Upper lobe of left lung (tissue), 4 donors: ENCODE data around the gene SRPK2.
"Not testable (repeated sequence)": the region's sequence is repeated elsewhere in the genome, so short reads cannot be mapped to it uniquely, and the experiment has no call there.

ENCODE experiments used
- EP300 ChIP-seq, 4 donors: sonication (generic); formaldehyde crosslinking; IDR thresholded peaks; one replicate each; pipeline ENCODE4 v1.5.1; 2017; ENCODE audit warnings: antibody characterized with exemption in 4 of 4, control low read depth in 2 of 4
- TF ChIP-seq, protein P1 (sequence below), 6 experiments: fragments of 450-650 bp in 4 of 6; fragments of 200-600 bp in 2 of 6; sonication (generic) in 2 of 6; IDR thresholded peaks; one replicate each; pipeline ENCODE4 v1.5.1; 2016 to 2019; ENCODE audit warnings: antibody characterized with exemption in 6 of 6

- TF ChIP-seq, protein P1, sequence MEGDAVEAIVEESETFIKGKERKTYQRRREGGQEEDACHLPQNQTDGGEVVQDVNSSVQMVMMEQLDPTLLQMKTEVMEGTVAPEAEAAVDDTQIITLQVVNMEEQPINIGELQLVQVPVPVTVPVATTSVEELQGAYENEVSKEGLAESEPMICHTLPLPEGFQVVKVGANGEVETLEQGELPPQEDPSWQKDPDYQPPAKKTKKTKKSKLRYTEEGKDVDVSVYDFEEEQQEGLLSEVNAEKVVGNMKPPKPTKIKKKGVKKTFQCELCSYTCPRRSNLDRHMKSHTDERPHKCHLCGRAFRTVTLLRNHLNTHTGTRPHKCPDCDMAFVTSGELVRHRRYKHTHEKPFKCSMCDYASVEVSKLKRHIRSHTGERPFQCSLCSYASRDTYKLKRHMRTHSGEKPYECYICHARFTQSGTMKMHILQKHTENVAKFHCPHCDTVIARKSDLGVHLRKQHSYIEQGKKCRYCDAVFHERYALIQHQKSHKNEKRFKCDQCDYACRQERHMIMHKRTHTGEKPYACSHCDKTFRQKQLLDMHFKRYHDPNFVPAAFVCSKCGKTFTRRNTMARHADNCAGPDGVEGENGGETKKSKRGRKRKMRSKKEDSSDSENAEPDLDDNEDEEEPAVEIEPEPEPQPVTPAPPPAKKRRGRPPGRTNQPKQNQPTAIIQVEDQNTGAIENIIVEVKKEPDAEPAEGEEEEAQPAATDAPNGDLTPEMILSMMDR (IDR thresholded peaks at IDR 0.05): not testable (repeated sequence)
- not testable (repeated sequence) for TF ChIP-seq EP300 (IDR thresholded peaks at IDR 0.05)
Observed at GRCh38 chr7:105363657-105364056, 25.1 kb downstream of the SRPK2 start.
